ENCODE data around the gene ACIN1.
A peak's percentile ranks its signal among the peaks of the same experiment; 100 is the strongest.

ACIN1 gene

GRCh38 chr14:23105348-23105824 lies 10.4 kb upstream of the ACIN1 start:
- no peak for DNase-seq (ENCODE audit: low spot score)

DNA sequence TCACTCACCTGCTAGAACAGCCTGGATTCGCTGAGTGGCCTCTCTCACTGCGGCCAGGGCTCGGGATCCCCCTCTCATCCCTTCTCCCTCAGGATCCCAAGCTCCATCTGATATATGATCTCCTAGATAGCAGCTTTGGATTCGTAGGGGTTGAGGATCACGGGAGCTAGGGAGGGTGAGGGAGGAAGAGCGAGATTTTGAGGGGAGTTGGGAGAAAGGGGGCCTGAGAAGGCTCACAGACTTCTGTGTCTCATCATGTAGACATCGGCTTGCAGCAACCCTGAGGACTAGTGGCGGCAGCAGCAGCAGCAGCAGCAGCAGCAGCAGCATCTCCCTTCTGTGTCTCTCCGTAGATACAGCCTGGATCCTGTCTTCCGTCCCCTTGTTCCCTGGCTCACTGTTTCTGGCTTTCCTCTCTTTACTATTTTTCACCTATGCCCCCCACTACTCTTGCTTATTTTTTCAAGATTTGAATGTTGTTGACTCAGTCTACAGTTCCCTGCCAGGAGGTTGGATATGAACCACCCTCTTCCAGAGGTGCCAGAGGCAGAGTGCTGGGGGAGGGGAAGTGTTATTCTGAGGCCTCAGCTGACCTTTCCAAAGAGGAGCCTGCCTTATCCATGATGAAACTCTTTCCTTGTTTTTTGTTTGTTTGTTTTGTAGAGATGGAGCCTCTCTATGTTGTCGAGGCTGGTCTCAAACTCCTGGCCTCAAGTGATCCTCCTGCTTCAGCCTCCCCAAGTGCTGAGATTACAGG lies 9.8 kb upstream of the ACIN1 start, which contains the start of gene CIROP:
TSS of gene CIROP (minus strand) at position 399 of the 757 bp plus-strand sequence. CDS start at position 330, 69 bp downstream.
- no peak for DNase-seq (ENCODE audit: low spot score)

DNA sequence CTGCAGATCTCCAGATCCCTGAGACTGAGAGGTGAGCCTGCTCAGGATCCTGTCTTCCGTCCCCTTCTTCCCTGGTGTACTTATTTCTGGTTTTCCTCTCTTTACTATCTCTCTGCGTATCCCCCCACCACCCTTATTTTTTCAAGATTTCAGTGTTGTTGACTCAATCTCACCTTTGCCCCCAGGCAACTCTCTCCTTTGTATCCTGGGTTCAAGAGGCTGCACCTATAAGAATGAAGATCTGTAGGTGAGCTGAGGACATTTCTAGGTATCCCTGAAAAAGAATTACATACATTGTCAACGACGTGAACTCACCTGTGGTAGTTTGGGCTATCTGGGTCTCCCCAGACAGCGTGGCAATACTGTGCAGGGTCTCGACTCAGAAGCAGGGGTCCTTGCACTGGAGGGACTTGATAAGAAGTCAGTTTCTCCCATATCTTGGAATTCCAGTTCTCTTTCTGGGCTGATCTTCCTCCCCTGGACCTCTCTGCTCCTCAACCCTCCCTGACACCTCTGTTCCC lies 9.2 kb upstream of the ACIN1 start:
- no peak for DNase-seq (ENCODE audit: low spot score)

DNA sequence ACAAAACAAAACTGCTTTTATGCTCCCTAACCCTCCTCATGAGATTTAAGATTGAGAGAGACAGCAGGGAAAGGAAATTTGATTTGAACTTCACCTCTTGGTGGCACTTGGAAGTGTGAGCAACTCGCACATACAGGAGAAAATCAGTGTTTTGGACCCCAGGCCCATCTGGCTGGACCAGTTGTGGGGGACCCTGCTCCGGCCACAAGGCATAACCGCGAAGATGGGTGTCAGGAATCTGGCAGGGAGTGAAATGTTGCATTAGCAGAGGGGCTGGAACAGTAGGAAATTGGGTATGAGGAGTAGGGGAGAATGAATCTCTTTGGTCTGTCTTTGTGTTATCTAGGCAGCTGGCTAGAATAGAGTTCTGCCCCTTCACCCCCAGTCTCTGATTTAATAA lies 8.6 kb upstream of the ACIN1 start:
- DNase-seq (ENCODE audit: low spot score), result no peak

DNA sequence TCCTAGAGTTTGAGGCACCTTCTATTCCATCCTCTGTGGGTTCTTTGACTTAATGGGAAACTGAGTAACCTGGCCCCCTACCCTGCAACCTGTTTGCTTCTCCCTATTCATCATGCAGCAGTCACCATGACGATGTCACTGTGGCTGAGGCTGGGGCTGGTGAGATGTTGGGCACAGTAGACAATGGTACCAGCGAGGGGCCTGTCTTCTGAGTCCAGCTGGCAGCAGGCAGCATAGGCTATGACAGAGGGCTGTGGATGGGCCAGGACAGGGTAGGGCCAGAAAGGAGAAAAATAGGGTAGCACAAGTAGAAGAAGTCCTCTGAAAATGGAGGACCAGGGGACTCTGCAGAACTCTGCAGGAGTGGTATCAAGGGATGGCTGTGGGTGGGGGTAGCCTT lies 7.9 kb upstream of the ACIN1 start:
- no peak for DNase-seq (ENCODE audit: low spot score)

DNA sequence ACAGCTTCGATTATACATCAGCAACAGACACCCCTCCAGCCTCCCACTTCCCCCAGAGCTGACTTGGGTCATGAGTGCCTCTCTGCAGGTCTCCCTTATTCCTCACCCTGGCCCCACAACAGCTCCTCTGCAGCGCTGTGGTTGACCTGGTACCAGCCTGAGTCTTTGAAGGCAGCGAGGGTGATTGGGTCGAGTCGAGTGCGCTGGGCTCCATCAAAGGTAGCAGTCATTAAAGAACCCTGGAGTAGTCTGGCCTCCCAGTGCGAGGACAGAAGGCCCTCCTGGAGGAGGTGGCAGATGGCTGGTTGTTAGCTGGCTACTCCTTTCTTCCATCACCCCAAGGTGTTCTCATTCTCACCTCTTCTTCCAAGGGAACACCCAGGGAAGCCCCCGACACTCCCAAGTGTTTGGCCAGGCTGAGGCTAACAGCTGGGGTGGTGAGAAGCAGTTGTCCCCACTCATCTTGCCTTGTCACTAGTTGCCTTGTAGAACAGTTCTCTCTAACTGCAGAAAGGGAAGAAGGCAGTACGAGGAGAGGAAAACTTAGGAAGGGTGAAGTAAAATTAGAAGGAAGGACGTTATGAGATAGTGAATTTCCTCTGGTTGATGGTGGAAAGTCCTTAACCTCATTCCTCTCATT lies 7.2 kb upstream of the ACIN1 start:
- DNase-seq (ENCODE audit: low spot score), result no peak

DNA sequence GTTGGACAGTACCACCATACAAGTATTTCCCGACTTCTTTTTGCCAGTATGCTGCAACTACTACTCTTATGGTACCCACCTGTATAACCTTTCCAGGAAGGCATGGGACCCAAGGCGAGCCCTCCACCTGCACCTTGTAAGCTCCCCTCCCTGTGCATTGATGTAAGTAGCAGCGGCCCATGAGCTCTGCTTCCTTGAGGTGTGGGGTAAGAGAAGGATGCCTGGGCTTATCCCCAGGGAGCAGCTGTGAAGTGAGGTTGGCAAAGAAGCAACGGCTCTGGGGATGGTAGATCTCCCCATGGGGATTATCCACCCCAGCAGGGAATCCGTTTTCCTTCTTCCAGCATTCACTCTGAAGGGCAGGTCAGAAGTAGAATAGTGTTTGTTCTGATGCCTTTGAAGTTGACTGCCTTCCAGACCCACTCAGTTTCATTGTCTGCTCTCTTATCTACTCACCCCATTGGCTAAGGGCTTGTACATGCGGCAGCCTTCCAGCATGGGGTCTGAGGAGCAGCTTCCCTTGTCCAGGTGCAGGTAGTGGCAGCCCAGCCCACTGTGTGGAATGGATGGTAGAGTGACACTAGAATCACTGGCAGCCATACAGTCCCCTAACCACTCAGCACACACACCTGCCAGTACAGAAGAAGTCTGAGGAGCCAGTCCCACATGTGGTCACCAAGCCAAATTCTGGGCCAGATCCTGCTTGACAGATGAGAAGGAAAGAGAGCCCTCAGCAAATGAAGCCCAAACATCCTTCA lies 6.5 kb upstream of the ACIN1 start:
- no peak for DNase-seq (ENCODE audit: low spot score)

- DNase-seq (ENCODE audit: low spot score), result peak; percentile 43
These were observed 4.4 kb upstream of the ACIN1 start for GRCh38 chr14:23099212-23099861.

DNA sequence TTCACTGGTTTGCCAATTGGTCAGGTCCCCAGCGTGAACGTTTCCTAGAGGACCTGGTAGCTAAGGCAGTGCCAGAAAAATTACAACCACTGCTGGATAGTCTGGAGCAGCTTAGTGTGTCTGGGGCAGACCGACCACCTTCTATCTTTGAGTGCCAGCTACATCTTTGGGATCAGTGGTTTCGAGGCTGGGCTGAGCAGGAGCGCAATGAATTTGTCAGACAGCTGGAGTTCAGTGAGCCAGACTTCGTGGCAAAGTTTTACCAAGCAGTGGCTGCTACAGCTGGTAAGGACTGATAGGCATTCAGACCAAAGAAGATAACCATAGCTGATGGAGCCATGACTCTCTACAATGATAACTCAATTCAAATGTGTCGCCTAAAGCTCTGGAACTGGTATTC lies 2.9 kb upstream of the ACIN1 start:
- peak; percentile 73 for DNase-seq (ENCODE audit: low spot score)

DNA sequence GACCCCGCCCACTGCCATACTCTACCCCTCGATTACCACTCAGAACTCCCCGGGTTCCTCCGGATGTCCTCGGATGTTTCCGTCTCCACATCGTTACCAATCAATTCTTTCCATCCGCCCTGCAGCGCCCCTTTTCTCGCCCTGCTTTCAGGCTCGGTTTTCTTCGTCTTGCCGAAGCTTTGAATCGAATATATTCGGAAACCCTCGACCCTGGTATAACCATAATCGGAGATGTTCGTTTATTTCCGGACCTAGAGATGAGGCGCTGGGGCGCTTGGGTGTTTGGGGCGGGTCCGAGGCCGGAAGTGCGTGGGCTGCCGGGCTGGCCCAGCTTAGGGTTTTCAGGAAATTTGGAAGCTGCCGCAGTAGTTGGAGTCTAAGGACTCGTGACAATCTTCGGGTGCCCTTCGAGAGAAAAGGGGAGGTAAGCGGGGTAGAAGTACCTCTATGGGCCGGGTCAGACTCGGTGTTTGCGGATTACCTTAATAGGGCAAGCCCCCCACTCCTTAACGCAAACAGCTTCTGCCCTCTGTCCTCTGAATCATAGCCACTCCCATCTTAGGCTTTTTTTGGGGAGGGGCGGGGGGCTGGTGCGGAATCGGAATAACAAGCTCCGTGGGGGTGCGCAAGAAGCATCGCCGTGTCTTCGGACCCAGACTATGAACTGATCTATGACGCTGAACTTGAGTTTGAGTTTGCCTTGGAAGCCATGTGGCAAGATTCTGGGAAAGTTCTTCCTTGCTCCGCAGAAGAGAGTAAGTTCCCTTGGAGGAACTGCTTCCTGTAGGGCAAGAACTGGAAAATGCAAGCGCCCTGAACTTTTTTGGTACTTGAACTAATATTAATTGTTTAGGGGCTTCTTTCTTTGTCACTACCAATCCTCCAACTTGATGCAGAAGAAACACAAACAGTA lies 516 bp upstream of the ACIN1 start, which contains the start of gene C14orf119:
TSS of gene C14orf119 (plus strand) at position 310 of the 913 bp plus-strand sequence. CDS start 2,154 bp downstream, outside the sequence.
- DNase-seq (ENCODE audit: low spot score), result peak; percentile 100

- DNase-seq (ENCODE audit: low spot score), result no peak
These were observed 808 bp downstream of the ACIN1 start for GRCh38 chr14:23093991-23094665.

GRCh38 chr14:23093526-23093925 lies 1.4 kb downstream of the ACIN1 start:
- no peak for DNase-seq (ENCODE audit: low spot score)

DNA sequence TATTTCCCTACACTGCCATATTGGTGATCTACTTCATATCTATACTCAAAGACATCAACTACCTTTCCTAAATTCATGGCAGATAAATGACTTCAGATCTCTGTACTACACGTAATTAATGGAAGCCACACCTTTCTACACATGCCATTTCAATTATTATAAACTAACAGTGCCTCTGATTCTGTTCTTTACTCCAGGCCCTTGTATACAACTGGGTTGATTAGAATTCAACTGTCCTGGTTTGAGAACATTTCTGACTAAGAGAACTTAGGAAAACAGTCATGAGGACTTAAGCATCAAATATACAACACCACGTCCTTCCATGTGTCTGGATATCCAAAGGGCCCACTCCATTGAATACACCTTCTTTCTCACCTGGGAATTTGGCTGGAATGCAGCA lies 1.8 kb downstream of the ACIN1 start:
- no peak for DNase-seq (ENCODE audit: low spot score)

GRCh38 chr14:23091294-23092225 lies 3.4 kb downstream of the ACIN1 start:
- DNase-seq (ENCODE audit: low spot score), result no peak

GRCh38 chr14:23090254-23090636 lies 4.7 kb downstream of the ACIN1 start:
- no peak for DNase-seq (ENCODE audit: low spot score)

GRCh38 chr14:23089498-23090253 lies 5.3 kb downstream of the ACIN1 start:
- no peak for DNase-seq (ENCODE audit: low spot score)

DNA sequence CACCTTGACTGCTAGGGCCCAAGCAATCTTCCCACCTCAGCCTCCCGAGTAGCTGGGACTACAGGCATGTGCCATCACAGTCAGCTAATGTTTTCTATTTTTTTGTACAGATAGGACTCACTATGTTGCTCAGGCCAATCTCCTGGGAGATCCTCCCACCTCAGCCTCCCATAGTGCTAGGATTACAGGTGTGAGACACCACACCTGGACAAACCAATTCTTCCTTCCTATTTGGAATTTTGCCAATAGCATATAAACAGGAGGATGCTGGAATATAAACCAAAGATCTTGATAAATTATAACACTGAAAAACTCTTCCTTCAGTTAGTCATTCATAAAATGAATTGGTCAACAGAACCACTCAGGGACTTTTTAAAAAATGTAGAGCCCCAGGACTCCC lies 8.4 kb downstream of the ACIN1 start:
- DNase-seq (ENCODE audit: low spot score), result no peak

DNA sequence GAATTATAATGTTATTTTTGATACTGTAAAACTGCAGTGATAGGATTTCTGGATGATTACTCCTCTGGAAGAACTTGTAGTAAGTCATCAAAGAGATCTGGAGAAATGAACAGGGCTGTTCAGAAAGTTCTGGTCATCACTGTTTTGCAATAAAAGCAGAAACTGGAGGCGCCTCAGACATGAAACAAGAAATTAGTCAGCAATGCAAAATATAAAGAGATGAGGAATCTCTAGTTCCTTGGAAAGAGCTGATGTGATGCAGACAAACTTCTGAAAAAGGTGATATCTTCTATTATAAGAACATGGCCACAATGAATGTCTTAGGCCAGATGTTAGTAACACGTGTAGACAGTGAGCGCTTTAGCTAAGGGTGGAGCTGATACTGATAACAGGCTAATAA lies 9.5 kb downstream of the ACIN1 start:
- no peak for DNase-seq (ENCODE audit: low spot score)
